HepG2 (cell line): ENCODE measurements around the gene PHIP. TPM values are rescaled to one million over a fixed set of nuclear protein-coding genes. Genes with fewer than 3 reads are reported as not detected.

Experiments
- ATAC-seq: fragments of 200-7000 bp; cut with Tn5 transposase; 3 replicates; pipeline ENCODE4 v1.9.1; 2020; ENCODE audit warnings: mild to moderate bottlenecking, moderate library complexity
- BruUV-seq: library from RNA; stranded (reverse); fragments of 400-500 nt; replicated peaks from 2 replicates; lab custom pipeline; 2021; lab: Mats Ljungman, UMichigan
- CTCF ChIA-PET: fragments of 300-600 bp; formaldehyde crosslinking; extraction: SDS; loops from one replicate; lab custom pipeline; 2021; ENCODE audit warnings: low total read pairs, inconsistent platforms, low intra/inter-chr PET ratio; lab: Yijun Ruan, JAX
- POLR2A ChIA-PET: fragments of 350-600 bp; sonication (Branson Sonifier 250); formaldehyde crosslinking; loops from one replicate; lab custom pipeline; 2020; ENCODE audit warnings: antibody characterized with exemption, inconsistent platforms; lab: Yijun Ruan, JAX
- DNase-seq: peaks from one replicate; pipeline ENCODE4 v3.0.0-alpha.2; 2015; ENCODE audit warnings: low spot score
- FAIRE-seq: peaks from 3 replicates; lab custom pipeline; 2011; peaks lifted over from hg19 to GRCh38; lab: Jason Lieb, UNC
- H2AFZ ChIP-seq: one replicate; pipeline ENCODE4 v1.6.1; 2011; ENCODE audit warnings: low read length, inconsistent platforms
- H3K27ac ChIP-seq: fragments of 300-600 bp; 3 replicates; pipeline ENCODE4 v1.8.0; 2011; ENCODE audit warnings: mixed run types, mild to moderate bottlenecking, mixed read lengths, low read length, inconsistent platforms; ENCODE audit not compliant: insufficient read depth; ENCODE audit errors: extremely low read length
- H3K27me3 ChIP-seq, 2 experiments: fragments of 200-600 bp in 1 of 2; 2 replicates in 1 of 2; 3 replicates in 1 of 2; pipeline versions ENCODE4 v1.6.0 to v1.8.0; 2011; ENCODE audit warnings: low read length in 2 of 2, mild to moderate bottlenecking in 2 of 2, moderate library complexity in 2 of 2, inconsistent platforms in 1 of 2; ENCODE audit not compliant: insufficient read depth in 2 of 2, control insufficient read depth in 1 of 2
- H3K36me3 ChIP-seq, 2 experiments: fragments of 200-600 bp in 1 of 2; replicated peaks in 1 of 2; 2 replicates in 1 of 2; 3 replicates in 1 of 2; pipeline versions ENCODE4 v1.5.1 to v1.8.0; 2011; ENCODE audit warnings: low read length in 2 of 2, inconsistent platforms in 1 of 2; ENCODE audit not compliant: insufficient read depth in 2 of 2, control insufficient read depth in 1 of 2
- H3K4me1 ChIP-seq: 2 replicates; pipeline ENCODE4 v1.5.1; 2012; ENCODE audit warnings: low read length, inconsistent platforms; ENCODE audit not compliant: insufficient read depth
- H3K4me2 ChIP-seq: 2 replicates; pipeline ENCODE4 v1.6.0; 2011; ENCODE audit warnings: low read depth, low read length, inconsistent platforms
- H3K4me3 ChIP-seq, 3 experiments: fragments of 200-600 bp in 1 of 3; sonication (generic), shearing (Covaris generic) in 1 of 3; replicated peaks in 1 of 3; 2 replicates each; pipeline ENCODE4 v1.5.1; 2011 to 2016; ENCODE audit warnings: low read length in 3 of 3, inconsistent platforms in 2 of 3, low read depth in 2 of 3, mild to moderate bottlenecking in 2 of 3, control low read depth in 1 of 3, mixed read lengths in 1 of 3; ENCODE audit not compliant: insufficient read depth in 1 of 3
- H3K79me2 ChIP-seq: one replicate; pipeline ENCODE4 v1.6.1; 2011; ENCODE audit warnings: low read length, inconsistent platforms; ENCODE audit not compliant: insufficient read depth
- H3K9ac ChIP-seq: 2 replicates; pipeline ENCODE4 v1.6.0; 2011; ENCODE audit warnings: mild to moderate bottlenecking, low read depth, low read length, inconsistent platforms; ENCODE audit not compliant: insufficient read depth
- H3K9me3 ChIP-seq: 2 replicates; pipeline ENCODE4 v1.5.1; 2012; ENCODE audit warnings: mild to moderate bottlenecking, low read length
- H4K20me1 ChIP-seq: 2 replicates; pipeline ENCODE4 v1.6.0; 2011; ENCODE audit warnings: inconsistent platforms, mild to moderate bottlenecking, low read length, moderate library complexity; ENCODE audit not compliant: insufficient read depth
- HOMEZ ChIP-seq: IDR thresholded peaks from 2 replicates; pipeline ENCODE4 v1.6.1; 2016; ENCODE audit warnings: low read depth
- MAFG ChIP-seq: sonication (generic); formaldehyde crosslinking; IDR thresholded peaks from 2 replicates; pipeline ENCODE4 v1.5.1; 2020; ENCODE audit warnings: mild to moderate bottlenecking, missing genetic modification reagents
- NCOA2 ChIP-seq: sonication (generic); formaldehyde crosslinking; IDR thresholded peaks from 2 replicates; pipeline ENCODE4 v1.8.0; 2022; ENCODE audit warnings: inconsistent platforms
- NR2F2 ChIP-seq: IDR thresholded peaks from 2 replicates; pipeline ENCODE4 v1.6.1; 2012; ENCODE audit warnings: low read depth, inconsistent platforms, borderline replicate concordance
- PPARG ChIP-seq: conservative IDR thresholded peaks from 2 replicates; pipeline ENCODE4 v1.6.1; 2016; ENCODE audit warnings: missing biosample characterization, missing genetic modification reagents
- SAFB2 ChIP-seq: sonication (generic); formaldehyde crosslinking; IDR thresholded peaks from 2 replicates; pipeline ENCODE4 v1.5.1; 2020; ENCODE audit warnings: missing genetic modification reagents, low read depth, mild to moderate bottlenecking, borderline replicate concordance
- SMC3 ChIP-seq: IDR thresholded peaks from 2 replicates; pipeline ENCODE4 v1.6.1; 2011; ENCODE audit warnings: low read length, improper control_type of control experiment
- SOX6 ChIP-seq, 2 experiments: fragments of 450-650 bp in 1 of 2; sonication (generic) in 1 of 2; formaldehyde crosslinking in 1 of 2; IDR thresholded peaks; 2 replicates each; pipeline versions ENCODE4 v1.4.0 to v1.6.1; 2017 to 2020; ENCODE audit warnings: antibody characterized with exemption in 1 of 2, mild to moderate bottlenecking in 1 of 2, missing genetic modification reagents in 1 of 2
- ZNF234 ChIP-seq: sonication (generic); formaldehyde crosslinking; conservative IDR thresholded peaks from 2 replicates; pipeline ENCODE4 v1.5.1; 2020; ENCODE audit warnings: mild to moderate bottlenecking, missing genetic modification reagents
- ZNF784 ChIP-seq: sonication (generic); formaldehyde crosslinking; IDR thresholded peaks from 2 replicates; pipeline ENCODE4 v1.5.1; 2020; ENCODE audit warnings: missing genetic modification reagents, mild to moderate bottlenecking, borderline replicate concordance
- WGBS: methylation state at CpG from one replicate; pipeline ENCODE4 v1.1.6; 2017; ENCODE audit warnings: low lambda C conversion rate; 5-methylcytosine and 5-hydroxymethylcytosine counted together
- in situ Hi-C: cut with HindIII; loops from 2 replicates; pipeline ENCODE4 v1.10.0; 2017; ENCODE audit warnings: low pct_unique_long_range_greater_than_20kb; ENCODE audit not compliant: extremely low pct_ligation_motif_present
- intact Hi-C: fragments of 100-400 bp; cut with micrococcal nuclease; formaldehyde crosslinking; loops from one replicate; pipeline ENCODE4 v1.10.0; 2022; ENCODE audit not compliant: unreplicated experiment
- polyA plus RNA-seq, 8 experiments: library from polyadenylated mRNA; depleted of rRNA in 3 of 8; stranded (reverse) in 7 of 8; unstranded in 1 of 8; fragments of >200 nt; fragmentation: Illumina TruSeq in 4 of 8; extraction: Trizol in 4 of 8; gene quantifications; 2 replicates each; pipeline versions ENCODE4 v1.2.1 to v1.2.3, GENCODE V29; 2011 to 2016; ENCODE audit warnings: low read depth in 4 of 8, missing spikeins in 1 of 8, mixed read lengths in 1 of 8; ENCODE audit not compliant: insufficient read depth in 1 of 8
- total RNA-seq, 5 experiments: library from RNA; depleted of rRNA; stranded (reverse); fragments of >200 nt; fragmentation: Illumina TruSeq; extraction: Trizol; gene quantifications; 2 replicates each; pipeline ENCODE4 v1.2.3, GENCODE V29; 2016; ENCODE audit warnings: low read depth in 1 of 5

The PHIP gene
- total and polyA plus RNA-seq, 2 of the 13 experiments (the other 11 are each of a cell fraction or from before 2014, with no cell fraction given) = 6.5 to 23.5 TPM

GRCh38 chr6:79066330-79066729 lies 11.7 kb downstream of the PHIP start:
- no peak overlapping the region for H2AFZ ChIP-seq
- no peak overlapping the region for H3K4me3 ChIP-seq
- BruUV-seq = no TSS peak
- ATAC-seq (no peak), DNase-seq (no peak), FAIRE-seq (no peak)
- H3K9me3 ChIP-seq = no peaks in the 10 kb centered on the region
- peaks cover 64% of the 10 kb centered on the region for H3K79me2 ChIP-seq
- H3K36me3 ChIP-seq = peaks cover 1 to 4% of the 10 kb centered on the region in 2 experiments; a peak in 1 of 5 replicates
- intact Hi-C loops = no loop called here
- no peak overlapping the region for H3K27ac ChIP-seq
- H3K9ac ChIP-seq = no peak overlapping the region
- no peaks in the 10 kb centered on the region for H3K4me1 ChIP-seq
- POLR2A ChIA-PET = no interaction called here
- in situ Hi-C loops = no loop called here
- CTCF ChIA-PET = no interaction called here
- no peak for TF ChIP-seq SMC3
- peaks cover 4% of the 10 kb centered on the region; the same call in 1 of the 2 replicates for H4K20me1 ChIP-seq
- H3K4me2 ChIP-seq = no peak overlapping the region
- H3K27me3 ChIP-seq = no peaks in the 10 kb centered on the region

GRCh38 chr6:79065232-79065631 lies 12.8 kb downstream of the PHIP start:
- FAIRE-seq (no peak), ATAC-seq (no peak), DNase-seq (no peak)
- H3K4me2 ChIP-seq = no peak overlapping the region
- intact Hi-C loops = no loop called here
- H2AFZ ChIP-seq = no peak overlapping the region
- H3K9ac ChIP-seq = no peak overlapping the region
- peaks cover 2 to 6% of the 10 kb centered on the region in 2 experiments; a peak in 2 of 5 replicates for H3K36me3 ChIP-seq
- H3K27ac ChIP-seq = no peak overlapping the region
- peaks cover 55% of the 10 kb centered on the region for H3K79me2 ChIP-seq
- H3K4me1 ChIP-seq = no peaks in the 10 kb centered on the region
- CTCF ChIA-PET = no interaction called here
- no TSS peak for BruUV-seq
- no peak overlapping the region for H3K4me3 ChIP-seq
- no peaks in the 10 kb centered on the region for H3K9me3 ChIP-seq
- no peaks in the 10 kb centered on the region for H3K27me3 ChIP-seq
- TF ChIP-seq ZNF784 (CRISPR knock-in tag) (no peak), NCOA2 (CRISPR knock-in tag) (no peak), HOMEZ (CRISPR knock-in tag) (no peak), PPARG (CRISPR knock-in tag) (no peak), NR2F2 (no peak), SOX6 (IDR thresholded peaks at IDR 0.05) (no peak), SOX6 (CRISPR knock-in tag; IDR thresholded peaks at IDR 0.05) (no peak), SAFB2 (CRISPR knock-in tag) (no peak), ZNF234 (no peak), MAFG (CRISPR knock-in tag) (no peak)
- TF ChIP-seq, all 625 proteins: peak for 0
- WGBS = 96% methylated on average over 2 of the region's 2 CpGs
- POLR2A ChIA-PET = no interaction called here
- peaks cover under 1% of the 10 kb centered on the region; the same call in 1 of the 2 replicates for H4K20me1 ChIP-seq
- in situ Hi-C loops = no loop called here
